OCI-LY7 (cell line): Measurements from ENCODE around the gene DGKD.

Experiments used
- CTCF ChIP-seq: fragments of 200-600 bp; sonication (generic); conservative IDR thresholded peaks from 2 replicates; pipeline ENCODE4 v1.5.1; 2014; ENCODE audit warnings: mild to moderate bottlenecking, antibody characterized with exemption, low read length, moderate library complexity, mixed read lengths
- EZH2phosphoT487 ChIP-seq: fragments of 200-600 bp; sonication (generic); IDR thresholded peaks from 2 replicates; pipeline ENCODE4 v1.6.1; 2018; ENCODE audit warnings: low read depth, borderline replicate concordance, mild to moderate bottlenecking, mixed run types, antibody characterized with exemption, low read length, moderate library complexity, mixed read lengths

GRCh38 chr2:233462826-233463470 lies 108.7 kb downstream of the DGKD start:
- TF ChIP-seq CTCF (no peak), EZH2phosphoT487 (no peak)
